ENCODE data around the gene HAPLN2.

Gene HAPLN2

DNA sequence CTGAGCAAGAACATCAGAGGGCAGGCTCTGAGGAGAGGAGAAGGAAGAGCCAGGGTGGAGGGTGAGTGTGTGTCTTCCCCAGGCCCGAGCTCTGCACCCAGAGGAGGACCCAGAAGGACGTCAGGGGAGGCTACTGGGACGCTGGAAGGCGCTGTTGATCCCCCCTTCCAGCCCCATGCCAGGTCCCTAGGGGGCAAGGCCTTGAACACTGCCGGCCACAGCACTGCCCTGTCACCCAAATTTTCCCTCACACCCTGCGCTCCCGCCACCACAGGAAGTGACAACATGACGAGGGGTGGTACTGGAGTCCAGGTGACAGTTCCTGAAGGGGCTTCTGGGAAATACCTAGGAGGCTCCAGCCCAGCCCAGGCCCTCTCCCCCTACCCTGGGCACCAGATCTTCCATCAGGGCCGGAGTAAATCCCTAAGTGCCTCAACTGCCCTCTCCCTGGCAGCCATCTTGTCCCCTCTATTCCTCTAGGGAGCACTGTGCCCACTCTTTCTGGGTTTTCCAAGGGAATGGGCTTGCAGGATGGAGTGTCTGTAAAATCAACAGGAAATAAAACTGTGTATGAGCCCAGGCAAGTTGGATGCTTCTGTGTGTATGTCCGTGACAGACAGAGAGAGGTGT lies 39.8 kb downstream of the HAPLN2 start:
- Histone ChIP-seq H3K27ac (ENCODE audit: poor library complexity, severe bottlenecking) (peak overlapping the region; percentile 94), H3K4me1 (ENCODE audit: insufficient read depth, poor library complexity, severe bottlenecking) (peaks cover 16% of the 10 kb centered on the region), H3K4me3 (ENCODE audit: severe bottlenecking) (no peak overlapping the region), H3K9me3 (ENCODE audit: severe bottlenecking) (no peaks in the 10 kb centered on the region), H3K27me3 (ENCODE audit: insufficient read depth, poor library complexity, severe bottlenecking) (peaks cover 17% of the 10 kb centered on the region), H3K36me3 (ENCODE audit: low read depth) (no peaks in the 10 kb centered on the region)
- TF ChIP-seq, protein P1, sequence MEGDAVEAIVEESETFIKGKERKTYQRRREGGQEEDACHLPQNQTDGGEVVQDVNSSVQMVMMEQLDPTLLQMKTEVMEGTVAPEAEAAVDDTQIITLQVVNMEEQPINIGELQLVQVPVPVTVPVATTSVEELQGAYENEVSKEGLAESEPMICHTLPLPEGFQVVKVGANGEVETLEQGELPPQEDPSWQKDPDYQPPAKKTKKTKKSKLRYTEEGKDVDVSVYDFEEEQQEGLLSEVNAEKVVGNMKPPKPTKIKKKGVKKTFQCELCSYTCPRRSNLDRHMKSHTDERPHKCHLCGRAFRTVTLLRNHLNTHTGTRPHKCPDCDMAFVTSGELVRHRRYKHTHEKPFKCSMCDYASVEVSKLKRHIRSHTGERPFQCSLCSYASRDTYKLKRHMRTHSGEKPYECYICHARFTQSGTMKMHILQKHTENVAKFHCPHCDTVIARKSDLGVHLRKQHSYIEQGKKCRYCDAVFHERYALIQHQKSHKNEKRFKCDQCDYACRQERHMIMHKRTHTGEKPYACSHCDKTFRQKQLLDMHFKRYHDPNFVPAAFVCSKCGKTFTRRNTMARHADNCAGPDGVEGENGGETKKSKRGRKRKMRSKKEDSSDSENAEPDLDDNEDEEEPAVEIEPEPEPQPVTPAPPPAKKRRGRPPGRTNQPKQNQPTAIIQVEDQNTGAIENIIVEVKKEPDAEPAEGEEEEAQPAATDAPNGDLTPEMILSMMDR (IDR thresholded peaks at IDR 0.05; ENCODE audit: poor library complexity, severe bottlenecking): no peak
- DNase-seq (ENCODE audit: low spot score) (no peak), ATAC-seq (ENCODE audit: low read depth) (no peak)

- TF ChIP-seq, protein P1 (IDR thresholded peaks at IDR 0.05; ENCODE audit: poor library complexity, severe bottlenecking): no peak
- peaks cover 17% of the 10 kb centered on the region for H3K27me3 ChIP-seq (ENCODE audit: insufficient read depth, poor library complexity, severe bottlenecking)
- no peaks in the 10 kb centered on the region for H3K36me3 ChIP-seq (ENCODE audit: low read depth)
- peak overlapping the region; percentile 94 for H3K27ac ChIP-seq (ENCODE audit: poor library complexity, severe bottlenecking)
- no peak overlapping the region for H3K4me3 ChIP-seq (ENCODE audit: severe bottlenecking)
- H3K4me1 ChIP-seq (ENCODE audit: insufficient read depth, poor library complexity, severe bottlenecking): peaks cover 16% of the 10 kb centered on the region
- DNase-seq (ENCODE audit: low spot score) (no peak), ATAC-seq (ENCODE audit: low read depth) (no peak)
- H3K9me3 ChIP-seq (ENCODE audit: severe bottlenecking): no peaks in the 10 kb centered on the region
These were observed 40.4 kb downstream of the HAPLN2 start for GRCh38 chr1:156659661-156659987.

DNA sequence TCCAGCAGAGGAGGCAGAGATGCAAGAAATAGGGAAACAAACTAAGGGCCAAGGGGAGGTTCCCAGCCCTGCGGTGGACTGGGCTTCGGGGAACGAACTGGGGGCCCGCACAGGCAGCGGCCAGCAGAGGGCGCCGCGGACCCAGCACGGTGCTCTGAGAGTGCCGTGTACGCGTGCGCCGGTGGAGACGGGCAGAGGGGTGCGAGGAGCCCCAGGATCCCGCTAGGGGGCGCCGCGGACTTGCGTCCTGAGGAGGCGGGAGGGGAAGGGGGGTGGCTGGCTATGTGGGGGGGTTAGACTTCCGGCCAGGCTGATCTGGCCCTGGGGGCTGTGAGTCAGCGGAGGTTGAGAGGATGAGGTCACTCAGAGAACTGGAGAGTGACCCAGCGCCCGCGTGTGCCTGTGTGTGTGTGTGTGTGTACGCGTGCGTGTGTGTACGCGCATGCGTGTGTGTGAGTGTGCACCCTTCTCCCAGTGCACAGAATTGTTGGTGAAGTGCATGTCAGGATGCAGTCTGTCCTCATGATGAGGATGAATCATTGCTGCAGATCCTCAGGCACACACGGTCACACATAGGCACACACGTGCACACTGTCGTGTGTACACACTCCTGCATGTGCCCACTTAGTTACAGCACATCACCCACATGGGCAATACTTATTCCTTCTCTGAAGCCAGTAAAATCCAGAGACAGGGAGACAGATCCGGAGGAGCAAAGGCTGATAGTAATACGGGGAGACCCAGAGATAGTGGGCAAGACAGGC lies 41.0 kb downstream of the HAPLN2 start:
- peak; percentile 97 for DNase-seq (ENCODE audit: low spot score)
- peaks cover 16% of the 10 kb centered on the region for H3K4me1 ChIP-seq (ENCODE audit: insufficient read depth, poor library complexity, severe bottlenecking)
- peak overlapping the region; percentile 60 for H3K4me3 ChIP-seq (ENCODE audit: severe bottlenecking)
- H3K9me3 ChIP-seq (ENCODE audit: severe bottlenecking): no peaks in the 10 kb centered on the region
- H3K27ac ChIP-seq (ENCODE audit: poor library complexity, severe bottlenecking): peak overlapping the region; percentile 94
- peaks cover 17% of the 10 kb centered on the region for H3K27me3 ChIP-seq (ENCODE audit: insufficient read depth, poor library complexity, severe bottlenecking)
- TF ChIP-seq, protein P1 (IDR thresholded peaks at IDR 0.05; ENCODE audit: poor library complexity, severe bottlenecking): peak; percentile 99
- peak; percentile 67 for ATAC-seq (ENCODE audit: low read depth)
- no peaks in the 10 kb centered on the region for H3K36me3 ChIP-seq (ENCODE audit: low read depth)

GRCh38 chr1:156660752-156661112 lies 41.5 kb downstream of the HAPLN2 start:
- Histone ChIP-seq H3K27ac (ENCODE audit: poor library complexity, severe bottlenecking) (peak overlapping the region; percentile 94), H3K4me1 (ENCODE audit: insufficient read depth, poor library complexity, severe bottlenecking) (peaks cover 16% of the 10 kb centered on the region)
- ATAC-seq (ENCODE audit: low read depth): peak; percentile 20

More at GRCh38 chr1:156660752-156661112, 41.5 kb downstream of the HAPLN2 start:
- TF ChIP-seq, protein P1 (IDR thresholded peaks at IDR 0.05; ENCODE audit: poor library complexity, severe bottlenecking): no peak
- H3K27me3 ChIP-seq (ENCODE audit: insufficient read depth, poor library complexity, severe bottlenecking): peaks cover 17% of the 10 kb centered on the region
- H3K36me3 ChIP-seq (ENCODE audit: low read depth): no peaks in the 10 kb centered on the region
- no peak for DNase-seq (ENCODE audit: low spot score)
- no peaks in the 10 kb centered on the region for H3K9me3 ChIP-seq (ENCODE audit: severe bottlenecking)
- H3K4me3 ChIP-seq (ENCODE audit: severe bottlenecking): peak overlapping the region; percentile 60
